Measurements from ENCODE around the gene ITGA11.

Gene ITGA11

GRCh38 chr15:68349151-68349550, 82.8 kb downstream of the ITGA11 start:
- no peaks in the 10 kb centered on the region for H4K20me1 ChIP-seq (ENCODE audit: insufficient read depth, low read length)
- H3K4me2 ChIP-seq (ENCODE audit: low read length): no peak overlapping the region
- H2AFZ ChIP-seq (ENCODE audit: low read length): no peak overlapping the region
- peaks cover 5% of the 10 kb centered on the region for H3K4me1 ChIP-seq (ENCODE audit: insufficient read depth, low read length, severe bottlenecking)
- H3K27ac ChIP-seq (ENCODE audit: low read depth, low read length, poor library complexity, severe bottlenecking): no peak overlapping the region
- no peaks in the 10 kb centered on the region for H3K36me3 ChIP-seq (ENCODE audit: insufficient read depth, low read length)
- TF ChIP-seq CTCF (IDR thresholded peaks at IDR 0.05; ENCODE audit: low read length): no peak
- no peak for TF ChIP-seq EZH2 (IDR thresholded peaks at IDR 0.05; ENCODE audit: borderline replicate concordance, low read length)
- H3K9me3 ChIP-seq (ENCODE audit: low read length): no peaks in the 10 kb centered on the region
- H3K9me2 ChIP-seq (ENCODE audit: low read depth, low read length): no peaks in the 10 kb centered on the region
- no peaks in the 10 kb centered on the region for H3K79me2 ChIP-seq (ENCODE audit: insufficient read depth, low read length)
- no peak overlapping the region for H3K9ac ChIP-seq (ENCODE audit: low read length)
- no peaks in the 10 kb centered on the region for H3F3A ChIP-seq (ENCODE audit: insufficient read depth, low read length)
- no peak overlapping the region for H3K4me3 ChIP-seq (ENCODE audit: low read depth, low read length, poor library complexity, severe bottlenecking)
- H3K27me3 ChIP-seq (ENCODE audit: insufficient read depth, low read length): 0 out of 2 replicates have a peak, but pooled peaks cover 8% of the 10 kb centered on the region

DNA sequence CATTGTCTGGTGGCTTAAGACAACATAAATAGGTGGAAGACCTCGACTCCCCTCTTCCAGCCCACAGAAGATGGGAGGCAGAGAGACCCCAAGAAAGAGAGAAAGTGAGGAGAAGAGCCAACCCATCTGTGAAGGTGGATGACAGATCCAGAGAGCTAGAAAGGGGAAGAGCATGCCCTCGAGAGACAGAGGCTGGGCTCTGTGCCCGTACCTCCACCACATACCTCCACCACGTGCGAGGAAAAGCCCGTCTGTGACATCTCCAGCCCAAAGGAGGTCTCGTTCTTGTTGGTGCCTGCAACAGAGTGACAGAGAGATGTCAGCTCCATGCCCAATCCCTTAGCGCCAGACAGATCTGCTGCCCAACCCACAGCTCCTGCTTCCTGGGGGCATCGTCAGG, 83.4 kb downstream of the ITGA11 start:
- Histone ChIP-seq H3K4me3 (ENCODE audit: low read depth, low read length, poor library complexity, severe bottlenecking) (no peak overlapping the region), H2AFZ (ENCODE audit: low read length) (no peak overlapping the region), H3K9me3 (ENCODE audit: low read length) (no peaks in the 10 kb centered on the region), H3F3A (ENCODE audit: insufficient read depth, low read length) (no peaks in the 10 kb centered on the region), H3K36me3 (ENCODE audit: insufficient read depth, low read length) (no peaks in the 10 kb centered on the region), H3K27ac (ENCODE audit: low read depth, low read length, poor library complexity, severe bottlenecking) (no peak overlapping the region), H3K4me2 (ENCODE audit: low read length) (no peak overlapping the region), H3K4me1 (ENCODE audit: insufficient read depth, low read length, severe bottlenecking) (peaks cover 5% of the 10 kb centered on the region), H3K9ac (ENCODE audit: low read length) (no peak overlapping the region), H3K79me2 (ENCODE audit: insufficient read depth, low read length) (no peaks in the 10 kb centered on the region), H3K9me2 (ENCODE audit: low read depth, low read length) (no peaks in the 10 kb centered on the region), H3K27me3 (ENCODE audit: insufficient read depth, low read length) (0 out of 2 replicates have a peak, but pooled peaks cover 5% of the 10 kb centered on the region), H4K20me1 (ENCODE audit: insufficient read depth, low read length) (no peaks in the 10 kb centered on the region)
- TF ChIP-seq CTCF (IDR thresholded peaks at IDR 0.05; ENCODE audit: low read length): no peak
- no peak for TF ChIP-seq EZH2 (IDR thresholded peaks at IDR 0.05; ENCODE audit: borderline replicate concordance, low read length)

DNA sequence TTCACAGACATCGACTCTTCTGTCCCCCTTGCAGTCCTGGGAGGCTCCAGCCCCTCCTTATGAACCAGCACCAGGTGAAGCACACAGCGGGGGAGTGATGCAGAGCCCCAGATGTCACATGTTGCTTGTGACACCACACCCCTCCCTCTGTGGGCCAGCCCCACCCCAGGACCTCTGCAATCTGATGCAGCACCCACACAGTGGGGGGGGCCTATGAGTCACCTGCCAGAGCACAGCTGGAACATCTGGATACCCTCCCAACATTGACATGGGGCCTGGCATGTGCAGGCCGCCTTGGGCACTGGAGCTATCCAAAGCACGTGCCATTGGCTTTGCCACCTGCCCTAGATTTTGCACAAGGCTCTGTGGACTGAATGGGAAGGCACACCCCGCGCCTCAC, 83.9 kb downstream of the ITGA11 start:
- no peaks in the 10 kb centered on the region for H3F3A ChIP-seq (ENCODE audit: insufficient read depth, low read length)
- H3K27me3 ChIP-seq (ENCODE audit: insufficient read depth, low read length): 0 out of 2 replicates have a peak, but pooled peaks cover 4% of the 10 kb centered on the region
- H3K27ac ChIP-seq (ENCODE audit: low read depth, low read length, poor library complexity, severe bottlenecking): no peak overlapping the region
- H3K9me2 ChIP-seq (ENCODE audit: low read depth, low read length): no peaks in the 10 kb centered on the region
- H3K36me3 ChIP-seq (ENCODE audit: insufficient read depth, low read length): no peaks in the 10 kb centered on the region
- no peak overlapping the region for H3K4me3 ChIP-seq (ENCODE audit: low read depth, low read length, poor library complexity, severe bottlenecking)
- no peak overlapping the region for H3K4me2 ChIP-seq (ENCODE audit: low read length)
- H3K4me1 ChIP-seq (ENCODE audit: insufficient read depth, low read length, severe bottlenecking): peaks cover 5% of the 10 kb centered on the region
- H3K79me2 ChIP-seq (ENCODE audit: insufficient read depth, low read length): no peaks in the 10 kb centered on the region
- no peak for TF ChIP-seq EZH2 (IDR thresholded peaks at IDR 0.05; ENCODE audit: borderline replicate concordance, low read length)
- no peak for TF ChIP-seq CTCF (IDR thresholded peaks at IDR 0.05; ENCODE audit: low read length)
- H2AFZ ChIP-seq (ENCODE audit: low read length): no peak overlapping the region
- no peaks in the 10 kb centered on the region for H4K20me1 ChIP-seq (ENCODE audit: insufficient read depth, low read length)
- H3K9ac ChIP-seq (ENCODE audit: low read length): no peak overlapping the region
- no peaks in the 10 kb centered on the region for H3K9me3 ChIP-seq (ENCODE audit: low read length)

Data from OCI-LY1 (cell line).